H1 (cell line): ENCODE measurements around the gene DOP1B. TPM values are rescaled to one million over a fixed set of nuclear protein-coding genes. Genes with fewer than 3 reads are reported as not detected.

Experiments
- CTCF ChIA-PET: fragments of 300-600 bp; sonication (Branson Sonifier 250); formaldehyde crosslinking; loops from one replicate; lab custom pipeline; 2021; ENCODE audit not compliant: partially characterized antibody; lab: Charles Lee
- POLR2A ChIA-PET: fragments of 300-600 bp; sonication (Branson Sonifier 250); formaldehyde crosslinking; loops from one replicate; lab custom pipeline; 2021; ENCODE audit warnings: inconsistent platforms; ENCODE audit not compliant: partially characterized antibody; lab: Charles Lee
- DNase-seq, 2 experiments: peaks; one replicate each; pipeline versions ENCODE4 v3.0.0 to v3.0.0-alpha.2; 2010 to 2022; ENCODE audit warnings: low spot score in 2 of 2, low read depth in 1 of 2, mixed read lengths in 1 of 2
- FAIRE-seq: peaks from 2 replicates; lab custom pipeline; 2011; peaks lifted over from hg19 to GRCh38; lab: Jason Lieb, UNC
- H2AFZ ChIP-seq: 2 replicates; pipeline ENCODE4 v1.8.1; 2012; ENCODE audit warnings: low read length, inconsistent platforms
- H2AK5ac ChIP-seq: 2 replicates; pipeline ENCODE4 v1.6.1; 2013; ENCODE audit warnings: low read depth, low read length
- H2BK120ac ChIP-seq: replicated peaks from 2 replicates; pipeline ENCODE3; 2013; ENCODE audit warnings: low read depth, low read length, inconsistent platforms
- H2BK12ac ChIP-seq: 2 replicates; pipeline ENCODE4 v1.6.1; 2013; ENCODE audit warnings: low read depth, low read length
- H2BK15ac ChIP-seq: 2 replicates; pipeline ENCODE4 v1.6.1; 2013; ENCODE audit warnings: low read length
- H2BK20ac ChIP-seq: 2 replicates; pipeline ENCODE4 v1.6.1; 2013; ENCODE audit warnings: low read length
- H2BK5ac ChIP-seq: 2 replicates; pipeline ENCODE4 v1.6.1; 2013; ENCODE audit warnings: low read depth, low read length
- H3K14ac ChIP-seq: 2 replicates; pipeline ENCODE4 v1.6.1; 2013; ENCODE audit warnings: inconsistent platforms; ENCODE audit not compliant: insufficient read length
- H3K18ac ChIP-seq: 2 replicates; pipeline ENCODE4 v1.6.1; 2013; ENCODE audit warnings: low read length; ENCODE audit errors: extremely low read depth
- H3K23ac ChIP-seq: 2 replicates; pipeline ENCODE4 v1.6.1; 2013; ENCODE audit warnings: inconsistent platforms; ENCODE audit not compliant: insufficient read length
- H3K23me2 ChIP-seq: 2 replicates; pipeline ENCODE4 v1.6.1; 2013; ENCODE audit warnings: low read depth, low read length
- H3K27ac ChIP-seq: 2 replicates; pipeline ENCODE4 v1.6.1; 2011; ENCODE audit warnings: low read depth, low read length, inconsistent platforms
- H3K27me3 ChIP-seq, 4 experiments: replicated peaks in 1 of 4; 1 replicate in 1 of 4; 2 replicates in 3 of 4; pipeline versions ENCODE4 v1.6.1 to v1.8.1; 2011 to 2013; ENCODE audit warnings: low read length in 3 of 4, mild to moderate bottlenecking in 3 of 4, inconsistent platforms in 2 of 4, mixed read lengths in 2 of 4, moderate library complexity in 1 of 4; ENCODE audit not compliant: control insufficient read depth in 3 of 4, insufficient read depth in 3 of 4; ENCODE audit errors: extremely low read depth in 1 of 4
- H3K36me3 ChIP-seq, 4 experiments: 2 replicates each; pipeline versions ENCODE4 v1.6.1 to v1.8.1; 2011 to 2013; ENCODE audit warnings: mild to moderate bottlenecking in 4 of 4, low read length in 3 of 4, moderate library complexity in 2 of 4, control low read depth in 1 of 4, inconsistent platforms in 1 of 4; ENCODE audit not compliant: insufficient read depth in 4 of 4, control insufficient read depth in 2 of 4
- H3K4ac ChIP-seq: replicated peaks from 2 replicates; pipeline ENCODE3; 2013; ENCODE audit warnings: low read length, low read depth, mixed read lengths, inconsistent platforms; ENCODE audit not compliant: insufficient read length
- H3K4me1 ChIP-seq, 4 experiments: replicated peaks in 1 of 4; 1 replicate in 1 of 4; 2 replicates in 3 of 4; pipeline versions ENCODE4 v1.6.1 to v1.8.1; 2011 to 2013; ENCODE audit warnings: low read length in 3 of 4, inconsistent platforms in 2 of 4, mixed read lengths in 1 of 4; ENCODE audit not compliant: insufficient read depth in 4 of 4, control insufficient read depth in 3 of 4
- H3K4me2 ChIP-seq, 2 experiments: 2 replicates each; pipeline versions ENCODE4 v1.6.1 to v1.8.1; 2011 to 2013; ENCODE audit warnings: low read depth in 2 of 2, low read length in 2 of 2, control low read depth in 1 of 2, inconsistent platforms in 1 of 2, mild to moderate bottlenecking in 1 of 2; ENCODE audit not compliant: insufficient read depth in 1 of 2
- H3K4me3 ChIP-seq, 4 experiments: fragments of 200-600, 300-600 bp in 1 of 4; sonication (generic), shearing (Covaris generic), sonication (Bioruptor Twin) in 1 of 4; 2 replicates each; pipeline versions ENCODE4 v1.5.1 to v1.8.1; 2011 to 2016; ENCODE audit warnings: low read length in 4 of 4, low read depth in 3 of 4, control low read depth in 2 of 4, inconsistent platforms in 2 of 4, mild to moderate bottlenecking in 2 of 4, mixed read lengths in 1 of 4, moderate library complexity in 1 of 4; ENCODE audit not compliant: insufficient read depth in 2 of 4; ENCODE audit errors: extremely low read depth in 1 of 4
- H3K56ac ChIP-seq: replicated peaks from 2 replicates; pipeline ENCODE3; 2013; ENCODE audit warnings: low read depth, mild to moderate bottlenecking, mixed read lengths, low read length, inconsistent platforms; ENCODE audit not compliant: insufficient read length
- H3K79me1 ChIP-seq: 2 replicates; pipeline ENCODE4 v1.6.1; 2013; ENCODE audit warnings: low read depth, low read length, control low read depth
- H3K79me2 ChIP-seq, 2 experiments: 2 replicates each; pipeline versions ENCODE4 v1.6.1 to v1.8.1; 2012 to 2013; ENCODE audit warnings: low read length in 2 of 2, mild to moderate bottlenecking in 2 of 2, inconsistent platforms in 1 of 2; ENCODE audit not compliant: insufficient read depth in 2 of 2, control insufficient read depth in 1 of 2
- H3K9ac ChIP-seq, 4 experiments: replicated peaks in 1 of 4; 1 replicate in 1 of 4; 2 replicates in 3 of 4; pipeline versions ENCODE4 v1.6.1 to v1.8.1; 2011 to 2013; ENCODE audit warnings: low read depth in 3 of 4, low read length in 3 of 4, control low read depth in 2 of 4, mild to moderate bottlenecking in 2 of 4, moderate library complexity in 2 of 4, inconsistent platforms in 1 of 4; ENCODE audit errors: extremely low read depth in 1 of 4
- H3K9me3 ChIP-seq, 2 experiments: 2 replicates each; pipeline versions ENCODE4 v1.6.1 to v1.8.1; 2012 to 2013; ENCODE audit warnings: mild to moderate bottlenecking in 2 of 2, moderate library complexity in 2 of 2, control low read depth in 1 of 2, inconsistent platforms in 1 of 2, low read depth in 1 of 2, low read length in 1 of 2, mixed read lengths in 1 of 2; ENCODE audit not compliant: insufficient read depth in 2 of 2
- H4K20me1 ChIP-seq, 2 experiments: replicated peaks in 1 of 2; 2 replicates each; pipeline versions ENCODE3 to v1.8.1; 2011 to 2013; ENCODE audit warnings: inconsistent platforms in 2 of 2, low read length in 2 of 2, mild to moderate bottlenecking in 1 of 2; ENCODE audit not compliant: insufficient read depth in 2 of 2, control insufficient read depth in 1 of 2
- H4K5ac ChIP-seq: 2 replicates; pipeline ENCODE4 v1.6.1; 2013; ENCODE audit warnings: low read length, low read depth, mixed read lengths, inconsistent platforms; ENCODE audit not compliant: insufficient read length
- H4K8ac ChIP-seq: 2 replicates; pipeline ENCODE4 v1.8.0; 2013; ENCODE audit warnings: mild to moderate bottlenecking, moderate library complexity, low read length, inconsistent platforms; ENCODE audit not compliant: insufficient read depth; ENCODE audit errors: extremely low read depth
- H4K91ac ChIP-seq: replicated peaks from 2 replicates; pipeline ENCODE3; 2013; ENCODE audit warnings: low read length, mixed read lengths, inconsistent platforms; ENCODE audit not compliant: insufficient read length
- ASH2L ChIP-seq: fragments of 200-600, 300-600 bp; sonication (generic); IDR thresholded peaks from one replicate; pipeline ENCODE4 v1.7.1; 2017; ENCODE audit warnings: low read length
- BACH1 ChIP-seq: IDR thresholded peaks from 2 replicates; pipeline ENCODE4 v1.6.1; 2012; ENCODE audit warnings: low read length, improper control_type of control experiment
- BCL11A ChIP-seq, 2 experiments: IDR thresholded peaks; one replicate each; pipeline ENCODE4 v1.6.1; 2011; ENCODE audit warnings: low read depth in 2 of 2, low read length in 2 of 2, mild to moderate bottlenecking in 2 of 2
- CBX8 ChIP-seq: fragments of 300-800, 300-1000 bp; sonication (generic); IDR thresholded peaks from 2 replicates; pipeline ENCODE4 v1.7.1; 2016; ENCODE audit warnings: low read depth, low read length, borderline replicate concordance
- CEBPB ChIP-seq: IDR thresholded peaks from 2 replicates; pipeline ENCODE4 v1.6.1; 2012; ENCODE audit warnings: low read depth, low read length
- CREB1 ChIP-seq: IDR thresholded peaks from 2 replicates; pipeline ENCODE4 v1.6.1; 2012; ENCODE audit warnings: inconsistent platforms
- FOSL1 ChIP-seq: IDR thresholded peaks from 2 replicates; pipeline ENCODE4 v1.6.1; 2011; ENCODE audit warnings: mild to moderate bottlenecking, low read depth, low read length, moderate library complexity; ENCODE audit not compliant: insufficient read depth
- JUN ChIP-seq: IDR thresholded peaks from 2 replicates; pipeline ENCODE4 v1.6.1; 2011; ENCODE audit warnings: low read depth, mild to moderate bottlenecking, improper control_type of control experiment, low read length
- JUND ChIP-seq: IDR thresholded peaks from 2 replicates; pipeline ENCODE4 v1.6.1; 2011; ENCODE audit warnings: mild to moderate bottlenecking, improper control_type of control experiment, low read length
- RAD21 ChIP-seq, 2 experiments: IDR thresholded peaks in 1 of 2; conservative IDR thresholded peaks in 1 of 2; 2 replicates each; pipeline ENCODE4 v1.6.1; 2011; ENCODE audit warnings: low read depth in 2 of 2, low read length in 2 of 2, improper control_type of control experiment in 1 of 2, inconsistent platforms in 1 of 2, mild to moderate bottlenecking in 1 of 2, moderate library complexity in 1 of 2
- WGBS, 2 experiments: shearing (Covaris generic) in 1 of 2; methylation state at CpG; one replicate each; pipeline versions ENCODE4 v1.1.6 to v1.1.7; 2013 to 2015; ENCODE audit warnings: low lambda C conversion rate in 2 of 2, mixed read lengths in 2 of 2, inconsistent platforms in 1 of 2, low coverage in 1 of 2, missing lambda C conversion rate in 1 of 2; ENCODE audit not compliant: insufficient replicate concordance in 2 of 2, insufficient coverage in 1 of 2, insufficient read length in 1 of 2; ENCODE audit errors: extremely low coverage in 1 of 2, missing lambda C conversion rate in 1 of 2; 5-methylcytosine and 5-hydroxymethylcytosine counted together
- polyA plus RNA-seq, 7 experiments: library from polyadenylated mRNA; depleted of rRNA in 3 of 7; stranded (reverse) in 5 of 7; unstranded in 2 of 7; fragments of >200 nt in 5 of 7; fragments of 200-250 nt in 2 of 7; gene quantifications; 1 replicate in 5 of 7; 2 replicates in 1 of 7; 4 replicates in 1 of 7; pipeline versions ENCODE4 v1.2.1 to v1.2.3, GENCODE V29; 2011 to 2013; ENCODE audit warnings: missing spikeins in 2 of 7, mixed read lengths in 2 of 7
- total RNA-seq: library from RNA; stranded (reverse); fragmentation: NEBNext Ultra II Directional; extraction: Animal tissue kit (Norgen Biotek cat#: 25700); gene quantifications from 2 replicates; pipeline ENCODE4 v1.2.1, GENCODE V29; 2021
- TF ChIP-seq, protein P1 (sequence below), 3 experiments: IDR thresholded peaks; 1 replicate in 2 of 3; 2 replicates in 1 of 3; pipeline versions ENCODE4 v1.5.1 to v1.6.1; 2011; ENCODE audit warnings: low read length in 3 of 3, mild to moderate bottlenecking in 3 of 3, inconsistent platforms in 2 of 3, low read depth in 1 of 3, moderate library complexity in 1 of 3; ENCODE audit not compliant: insufficient read depth in 1 of 3; ENCODE audit errors: control extremely low read depth in 1 of 3

The DOP1B gene
- total and polyA plus RNA-seq, 2 of the 8 experiments (the other 6 are each of a cell fraction or from before 2014, with no cell fraction given) = 2.8 to 9.9 TPM

DNA sequence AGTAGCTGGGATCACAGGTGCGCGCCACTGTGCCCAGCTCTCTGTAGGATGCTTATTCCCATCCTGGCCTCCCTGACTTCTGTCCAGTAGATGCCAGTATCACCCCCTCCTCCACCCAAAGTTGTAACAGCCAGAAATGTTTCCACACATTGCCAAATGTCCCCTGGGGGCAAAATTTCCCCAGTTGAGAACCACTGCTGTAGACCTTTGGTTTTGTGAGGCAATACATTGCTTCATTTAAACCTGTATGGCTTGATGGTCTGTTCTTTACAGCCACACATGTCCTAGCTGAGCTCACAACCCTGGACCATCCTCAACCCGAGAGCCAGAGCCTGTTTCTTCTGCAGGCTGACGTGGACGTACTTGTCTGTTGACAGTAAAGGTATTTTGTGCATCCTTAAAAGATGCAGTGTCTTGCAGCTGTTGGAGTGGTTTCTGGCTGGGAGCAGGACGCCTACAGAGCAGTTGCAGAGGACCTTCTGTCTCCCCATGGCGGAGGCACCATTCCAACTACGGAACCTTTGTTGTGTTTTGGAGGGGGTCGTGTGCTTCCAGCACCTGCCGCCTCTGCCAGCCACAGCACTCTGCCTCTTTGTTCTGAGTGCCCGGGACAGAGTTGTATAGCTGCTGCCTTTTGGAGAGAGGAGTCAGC lies 26.6 kb downstream of the DOP1B start:
- no peak overlapping the region for H2BK5ac ChIP-seq
- H2BK20ac ChIP-seq = no peak overlapping the region
- no peak overlapping the region for H3K4me2 ChIP-seq
- H3K4ac ChIP-seq = no peak overlapping the region
- no peaks in the 10 kb centered on the region for H3K36me3 ChIP-seq
- no peak overlapping the region for H2AK5ac ChIP-seq
- H3K23ac ChIP-seq = no peak overlapping the region
- H2BK12ac ChIP-seq = no peak overlapping the region
- no peaks in the 10 kb centered on the region for H3K79me1 ChIP-seq
- H3K79me2 ChIP-seq = no peaks in the 10 kb centered on the region; a peak in 1 of 4 replicates
- H4K91ac ChIP-seq = no peak overlapping the region
- no peaks in the 10 kb centered on the region for H3K27me3 ChIP-seq
- no peaks in the 10 kb centered on the region for H4K20me1 ChIP-seq
- FAIRE-seq = no peak
- H3K4me1 ChIP-seq = peaks cover 0 to 3% (median 0%) of the 10 kb centered on the region in 4 experiments; a peak in 2 of 7 replicates
- H3K4me3 ChIP-seq = no peak overlapping the region
- no peak overlapping the region for H4K8ac ChIP-seq
- no peak overlapping the region for H2BK120ac ChIP-seq
- H3K23me2 ChIP-seq = no peaks in the 10 kb centered on the region
- ChIA-PET CTCF (interaction anchor here (0.9 to 1.6 kb wide), 7 partner anchors 19 to 58 kb away, joined by 3 to 6 read pairs (median 3); no protein-coding TSS in a partner anchor), POLR2A (interaction anchor here (1.0 kb wide), 1 partner anchor 33 kb away, joined by 3 read pairs; no protein-coding TSS in a partner anchor)
- no peak overlapping the region for H3K56ac ChIP-seq
- H3K9ac ChIP-seq = no peak overlapping the region
- H2BK15ac ChIP-seq = no peak overlapping the region
- no peak for DNase-seq
- H3K14ac ChIP-seq = no peak overlapping the region
- H3K18ac ChIP-seq = no peak overlapping the region
- H3K27ac ChIP-seq = no peak overlapping the region
- no peak overlapping the region for H4K5ac ChIP-seq
- H3K9me3 ChIP-seq = no peaks in the 10 kb centered on the region
- 93% methylated on average over 11 of the region's 11 CpGs; no CpG with 5 or more reads in 1 of the 2 experiments for WGBS, 2 experiments
- H2AFZ ChIP-seq = no peak overlapping the region
- TF ChIP-seq, protein P1, sequence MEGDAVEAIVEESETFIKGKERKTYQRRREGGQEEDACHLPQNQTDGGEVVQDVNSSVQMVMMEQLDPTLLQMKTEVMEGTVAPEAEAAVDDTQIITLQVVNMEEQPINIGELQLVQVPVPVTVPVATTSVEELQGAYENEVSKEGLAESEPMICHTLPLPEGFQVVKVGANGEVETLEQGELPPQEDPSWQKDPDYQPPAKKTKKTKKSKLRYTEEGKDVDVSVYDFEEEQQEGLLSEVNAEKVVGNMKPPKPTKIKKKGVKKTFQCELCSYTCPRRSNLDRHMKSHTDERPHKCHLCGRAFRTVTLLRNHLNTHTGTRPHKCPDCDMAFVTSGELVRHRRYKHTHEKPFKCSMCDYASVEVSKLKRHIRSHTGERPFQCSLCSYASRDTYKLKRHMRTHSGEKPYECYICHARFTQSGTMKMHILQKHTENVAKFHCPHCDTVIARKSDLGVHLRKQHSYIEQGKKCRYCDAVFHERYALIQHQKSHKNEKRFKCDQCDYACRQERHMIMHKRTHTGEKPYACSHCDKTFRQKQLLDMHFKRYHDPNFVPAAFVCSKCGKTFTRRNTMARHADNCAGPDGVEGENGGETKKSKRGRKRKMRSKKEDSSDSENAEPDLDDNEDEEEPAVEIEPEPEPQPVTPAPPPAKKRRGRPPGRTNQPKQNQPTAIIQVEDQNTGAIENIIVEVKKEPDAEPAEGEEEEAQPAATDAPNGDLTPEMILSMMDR (IDR thresholded peaks at IDR 0.05; ENCODE audit: control extremely low read depth in 1 of 3, insufficient read depth in 1 of 3, low read depth in 1 of 3, low read length in 3 of 3) = no peak
- TF ChIP-seq ASH2L (no peak), JUND (no peak), FOSL1 (no peak), BACH1 (no peak), CEBPB (no peak), CBX8 (no peak), RAD21 (IDR thresholded peaks at IDR 0.05 in 1 of 2, conservative IDR thresholded peaks at IDR 0.05 in 1 of 2; ENCODE audit: low read depth in 2 of 2, low read length in 2 of 2) (no peak), BCL11A (IDR thresholded peaks at IDR 0.05; ENCODE audit: low read depth in 2 of 2, low read length in 2 of 2) (no peak), JUN (no peak), CREB1 (no peak)
